Activated naive CD8-positive, alpha-beta T cell treated with anti-CD3 and anti-CD28 coated beads, Interleukin-2, amount 10 ng/mL, durations not matched to agents 7 days and 5 days (primary cell): Measurements from ENCODE around the gene CDC42BPA. TPM values are rescaled to one million over a fixed set of nuclear protein-coding genes. Genes with fewer than 3 reads are reported as not detected.
"Not testable (repeated sequence)": the region's sequence is repeated elsewhere in the genome, so short reads cannot be mapped to it uniquely, and the experiment has no call there.

Source experiments
- ATAC-seq: fragments of 150-1000 bp; cut with Tn5 transposase; one replicate; pipeline ENCODE4 v1.10.0; 2021; ENCODE audit warnings: low read depth, moderate library complexity
- POLR2A ChIA-PET: fragments of 350-600 bp; sonication (Branson Sonifier 250); formaldehyde crosslinking; loops from one replicate; lab custom pipeline; 2021; ENCODE audit warnings: antibody characterized with exemption; lab: Charles Lee
- DNase-seq: peaks from one replicate; pipeline ENCODE4 v3.0.0; 2021
- H3K27ac Mint-ChIP-seq: one replicate; pipeline ENCODE4 v1.8.0; 2022; ENCODE audit warnings: mild to moderate bottlenecking, mixed read lengths
- H3K27me3 Mint-ChIP-seq: one replicate; pipeline ENCODE4 v1.8.0; 2022; ENCODE audit warnings: mild to moderate bottlenecking, moderate library complexity, mixed read lengths
- H3K36me3 Mint-ChIP-seq: one replicate; pipeline ENCODE4 v1.8.0; 2021; ENCODE audit warnings: mild to moderate bottlenecking, mixed read lengths
- H3K4me1 Mint-ChIP-seq: one replicate; pipeline ENCODE4 v1.8.0; 2021; ENCODE audit warnings: mixed read lengths
- H3K4me3 Mint-ChIP-seq: one replicate; pipeline ENCODE4 v1.8.0; 2022; ENCODE audit warnings: mild to moderate bottlenecking, moderate library complexity, mixed read lengths
- H3K9me3 Mint-ChIP-seq: one replicate; pipeline ENCODE4 v1.8.0; 2021; ENCODE audit warnings: mixed read lengths
- total RNA-seq, 2 experiments: library from RNA; stranded (reverse); gene quantifications; one replicate each; pipeline ENCODE4 v1.2.3, GENCODE V29; 2021

Gene CDC42BPA
- total RNA-seq, 2 experiments from 2014 or later = 0.91 to 1.2 TPM

GRCh38 chr1:227352164-227352563 lies 33.9 kb upstream of the CDC42BPA start:
- POLR2A ChIA-PET, DNase-seq, H3K27me3 Mint-ChIP-seq, H3K9me3 Mint-ChIP-seq, H3K27ac Mint-ChIP-seq, H3K36me3 Mint-ChIP-seq, H3K4me1 Mint-ChIP-seq, ATAC-seq, H3K4me3 Mint-ChIP-seq: not testable (repeated sequence)

- H3K4me3 Mint-ChIP-seq = no peak overlapping the region
- H3K36me3 Mint-ChIP-seq = no peaks in the 10 kb centered on the region
- POLR2A ChIA-PET = no interaction called here
These were observed 33.2 kb upstream of the CDC42BPA start for GRCh38 chr1:227351443-227351842.

GRCh38 chr1:227349967-227350366 lies 31.7 kb upstream of the CDC42BPA start:
- Mint-ChIP-seq H3K27me3 (peaks cover 4% of the 10 kb centered on the region), H3K36me3 (no peaks in the 10 kb centered on the region), H3K9me3 (no peaks in the 10 kb centered on the region), H3K4me3 (no peak overlapping the region), H3K27ac (no peak overlapping the region), H3K4me1 (no peaks in the 10 kb centered on the region)
- DNase-seq (no peak), ATAC-seq (no peak)
- POLR2A ChIA-PET = no interaction called here

More at GRCh38 chr1:227351443-227351842, 33.2 kb upstream of the CDC42BPA start:
- H3K27ac Mint-ChIP-seq = no peak overlapping the region
- H3K4me1 Mint-ChIP-seq = no peaks in the 10 kb centered on the region
- DNase-seq = no peak
- no peaks in the 10 kb centered on the region for H3K9me3 Mint-ChIP-seq
- peaks cover 4% of the 10 kb centered on the region for H3K27me3 Mint-ChIP-seq
- ATAC-seq = no peak

GRCh38 chr1:227343727-227344551 lies 25.6 kb upstream of the CDC42BPA start:
- no peak overlapping the region for H3K4me3 Mint-ChIP-seq
- no peak for ATAC-seq
- POLR2A ChIA-PET = no interaction called here
- H3K27ac Mint-ChIP-seq = no peak overlapping the region
- H3K36me3 Mint-ChIP-seq = no peaks in the 10 kb centered on the region
- peaks cover 8% of the 10 kb centered on the region for H3K27me3 Mint-ChIP-seq
- H3K4me1 Mint-ChIP-seq = no peaks in the 10 kb centered on the region
- no peak for DNase-seq
- H3K9me3 Mint-ChIP-seq = peaks cover 2% of the 10 kb centered on the region

GRCh38 chr1:227343206-227343605 lies 24.9 kb upstream of the CDC42BPA start:
- Mint-ChIP-seq H3K27me3 (peaks cover 8% of the 10 kb centered on the region), H3K36me3 (no peaks in the 10 kb centered on the region), H3K27ac (no peak overlapping the region), H3K4me1 (no peaks in the 10 kb centered on the region), H3K9me3 (peaks cover 2% of the 10 kb centered on the region), H3K4me3 (no peak overlapping the region)
- no peak for ATAC-seq
- POLR2A ChIA-PET = no interaction called here
- DNase-seq = no peak

- POLR2A ChIA-PET = no interaction called here
- Mint-ChIP-seq H3K27me3 (peaks cover 7% of the 10 kb centered on the region), H3K4me3 (no peak overlapping the region), H3K36me3 (no peaks in the 10 kb centered on the region), H3K9me3 (peaks cover 2% of the 10 kb centered on the region), H3K4me1 (no peaks in the 10 kb centered on the region), H3K27ac (no peak overlapping the region)
- DNase-seq (no peak), ATAC-seq (no peak)
These were observed 24.0 kb upstream of the CDC42BPA start for GRCh38 chr1:227342075-227342829.

GRCh38 chr1:227336136-227336535 lies 17.8 kb upstream of the CDC42BPA start:
- H3K4me1 Mint-ChIP-seq, POLR2A ChIA-PET, H3K27ac Mint-ChIP-seq, H3K27me3 Mint-ChIP-seq, DNase-seq, H3K9me3 Mint-ChIP-seq, H3K36me3 Mint-ChIP-seq, ATAC-seq, H3K4me3 Mint-ChIP-seq: not testable (repeated sequence)

- peaks cover 3% of the 10 kb centered on the region for H3K9me3 Mint-ChIP-seq
- no peak overlapping the region for H3K27ac Mint-ChIP-seq
- H3K36me3 Mint-ChIP-seq = no peaks in the 10 kb centered on the region
- no peaks in the 10 kb centered on the region for H3K4me1 Mint-ChIP-seq
- POLR2A ChIA-PET = no interaction called here
- H3K27me3 Mint-ChIP-seq = peaks cover 4% of the 10 kb centered on the region
- H3K4me3 Mint-ChIP-seq = no peak overlapping the region
- ATAC-seq (no peak), DNase-seq (no peak)
These were observed 17.1 kb upstream of the CDC42BPA start for GRCh38 chr1:227335242-227336020.

GRCh38 chr1:227333423-227333822 lies 15.1 kb upstream of the CDC42BPA start:
- peaks cover 9% of the 10 kb centered on the region for H3K27me3 Mint-ChIP-seq
- no peak overlapping the region for H3K27ac Mint-ChIP-seq
- H3K4me3 Mint-ChIP-seq = no peak overlapping the region
- POLR2A ChIA-PET = no interaction called here
- no peaks in the 10 kb centered on the region for H3K36me3 Mint-ChIP-seq
- no peak for DNase-seq
- ATAC-seq = no peak
- peaks cover 3% of the 10 kb centered on the region for H3K4me1 Mint-ChIP-seq
- peaks cover 3% of the 10 kb centered on the region for H3K9me3 Mint-ChIP-seq

- H3K4me1 Mint-ChIP-seq = peaks cover 3% of the 10 kb centered on the region
- H3K27me3 Mint-ChIP-seq = peaks cover 7% of the 10 kb centered on the region
- peaks cover 3% of the 10 kb centered on the region for H3K9me3 Mint-ChIP-seq
- H3K27ac Mint-ChIP-seq = no peak overlapping the region
- ATAC-seq (no peak), DNase-seq (no peak)
- H3K4me3 Mint-ChIP-seq = no peak overlapping the region
- POLR2A ChIA-PET = no interaction called here
- no peaks in the 10 kb centered on the region for H3K36me3 Mint-ChIP-seq
These were observed 12.2 kb upstream of the CDC42BPA start for GRCh38 chr1:227330279-227331076.

GRCh38 chr1:227328405-227329019 lies 10.2 kb upstream of the CDC42BPA start:
- DNase-seq = no peak
- H3K4me1 Mint-ChIP-seq = peaks cover 3% of the 10 kb centered on the region
- no peak for ATAC-seq
- H3K4me3 Mint-ChIP-seq = no peak overlapping the region
- H3K27ac Mint-ChIP-seq = no peak overlapping the region
- POLR2A ChIA-PET = no interaction called here
- peaks cover 2% of the 10 kb centered on the region for H3K9me3 Mint-ChIP-seq
- peaks cover 8% of the 10 kb centered on the region for H3K27me3 Mint-ChIP-seq
- peaks cover under 1% of the 10 kb centered on the region for H3K36me3 Mint-ChIP-seq

- Mint-ChIP-seq H3K27ac (no peak overlapping the region), H3K4me3 (no peak overlapping the region), H3K36me3 (peaks cover 2% of the 10 kb centered on the region), H3K9me3 (no peaks in the 10 kb centered on the region), H3K27me3 (peaks cover 31% of the 10 kb centered on the region), H3K4me1 (peaks cover 12% of the 10 kb centered on the region)
- POLR2A ChIA-PET = no interaction called here
- DNase-seq (no peak), ATAC-seq (no peak)
These were observed 6.9 kb upstream of the CDC42BPA start for GRCh38 chr1:227325156-227325555.
